Measurements from ENCODE around the gene DPYSL5. TPM values are rescaled to one million over a fixed set of nuclear protein-coding genes. Genes with fewer than 3 reads are reported as not detected.

DPYSL5 gene
- polyA plus RNA-seq, 1 donor from 2014 or later: 111 TPM

GRCh38 chr2:26907416-26907815 is 59.5 kb downstream of the DPYSL5 start:
- no peaks in the 10 kb centered on the region for H3F3A ChIP-seq (ENCODE audit: insufficient read depth, low read length, poor library complexity, severe bottlenecking)
- no peak overlapping the region for H2AFZ ChIP-seq (ENCODE audit: low read depth, low read length)
- no peaks in the 10 kb centered on the region for H3K9me2 ChIP-seq (ENCODE audit: insufficient read depth, low read length)
- H4K20me1 ChIP-seq (ENCODE audit: insufficient read depth): no peaks in the 10 kb centered on the region
- no peak overlapping the region for H3K9ac ChIP-seq (ENCODE audit: low read length)
- H3K27ac ChIP-seq (ENCODE audit: low read length): no peak overlapping the region
- H3K36me3 ChIP-seq (ENCODE audit: insufficient read depth, low read length): peaks cover 8% of the 10 kb centered on the region
- no peak for TF ChIP-seq CTCF (IDR thresholded peaks at IDR 0.05; ENCODE audit: poor library complexity, severe bottlenecking)
- TF ChIP-seq REST (IDR thresholded peaks at IDR 0.05; ENCODE audit: borderline replicate concordance): no peak
- no peak for TF ChIP-seq RAD21 (conservative IDR thresholded peaks at IDR 0.05)
- no peak for TF ChIP-seq EP300 (conservative IDR thresholded peaks at IDR 0.05; ENCODE audit: poor library complexity, severe bottlenecking)
- TF ChIP-seq POLR2AphosphoS5 (IDR thresholded peaks at IDR 0.05): no peak
- no peak for TF ChIP-seq SMC3 (conservative IDR thresholded peaks at IDR 0.05; ENCODE audit: poor library complexity)
- no peak for TF ChIP-seq EZH2 (IDR thresholded peaks at IDR 0.05; ENCODE audit: borderline replicate concordance, insufficient read depth, low read length, poor library complexity, severe bottlenecking)
- TF ChIP-seq TAF1 (IDR thresholded peaks at IDR 0.05; ENCODE audit: low read depth): no peak
- no peak for TF ChIP-seq MXI1 (conservative IDR thresholded peaks at IDR 0.05; ENCODE audit: poor library complexity, severe bottlenecking)
- no peak overlapping the region for H3K4me3 ChIP-seq (ENCODE audit: low read length)
- no peak overlapping the region for H3K4me2 ChIP-seq (ENCODE audit: low read length)
- H3K27me3 ChIP-seq (ENCODE audit: insufficient read depth, low read depth, low read length): no peaks in the 10 kb centered on the region
- peaks cover 34% of the 10 kb centered on the region for H3K79me2 ChIP-seq (replicated peaks; ENCODE audit: insufficient read depth, low read length)
- no peaks in the 10 kb centered on the region for H3K9me3 ChIP-seq (ENCODE audit: low read length)

DNA sequence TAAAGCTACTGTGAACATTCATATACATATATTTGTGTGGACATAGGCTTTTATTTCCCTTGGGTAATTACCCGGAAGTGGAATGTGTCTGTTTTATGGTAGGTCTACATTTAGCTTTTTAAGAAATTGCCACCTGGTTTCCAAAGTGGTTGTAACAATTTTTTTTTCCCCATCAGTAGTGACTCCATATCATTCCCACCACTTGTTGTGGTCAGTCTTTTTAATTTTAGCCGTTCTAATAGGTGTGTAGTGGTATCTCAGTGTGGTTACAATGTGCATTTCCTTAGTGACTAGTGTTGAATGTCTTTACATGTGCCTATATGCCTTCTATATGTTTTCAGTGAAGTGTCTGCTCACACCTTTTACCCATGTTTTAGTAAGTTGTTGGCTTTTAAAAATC is 62.2 kb downstream of the DPYSL5 start:
- peaks cover 8% of the 10 kb centered on the region for H3K36me3 ChIP-seq (ENCODE audit: insufficient read depth, low read length)
- H4K20me1 ChIP-seq (ENCODE audit: insufficient read depth): no peaks in the 10 kb centered on the region
- no peak overlapping the region for H3K9ac ChIP-seq (ENCODE audit: low read length)
- no peak overlapping the region for H3K27ac ChIP-seq (ENCODE audit: low read length)
- H3K9me2 ChIP-seq (ENCODE audit: insufficient read depth, low read length): no peaks in the 10 kb centered on the region
- peaks cover 48% of the 10 kb centered on the region for H3K79me2 ChIP-seq (replicated peaks; ENCODE audit: insufficient read depth, low read length)
- H3F3A ChIP-seq (ENCODE audit: insufficient read depth, low read length, poor library complexity, severe bottlenecking): peaks cover 16% of the 10 kb centered on the region
- H3K9me3 ChIP-seq (ENCODE audit: low read length): no peaks in the 10 kb centered on the region
- H2AFZ ChIP-seq (ENCODE audit: low read depth, low read length): no peak overlapping the region
- TF ChIP-seq SMC3 (conservative IDR thresholded peaks at IDR 0.05; ENCODE audit: poor library complexity) (no peak), EP300 (conservative IDR thresholded peaks at IDR 0.05; ENCODE audit: poor library complexity, severe bottlenecking) (no peak), TAF1 (IDR thresholded peaks at IDR 0.05; ENCODE audit: low read depth) (no peak), EZH2 (IDR thresholded peaks at IDR 0.05; ENCODE audit: borderline replicate concordance, insufficient read depth, low read length, poor library complexity, severe bottlenecking) (no peak), REST (IDR thresholded peaks at IDR 0.05; ENCODE audit: borderline replicate concordance) (no peak), MXI1 (conservative IDR thresholded peaks at IDR 0.05; ENCODE audit: poor library complexity, severe bottlenecking) (no peak), POLR2AphosphoS5 (IDR thresholded peaks at IDR 0.05) (no peak), CTCF (IDR thresholded peaks at IDR 0.05; ENCODE audit: poor library complexity, severe bottlenecking) (no peak), RAD21 (conservative IDR thresholded peaks at IDR 0.05) (no peak)
- H3K27me3 ChIP-seq (ENCODE audit: insufficient read depth, low read depth, low read length): no peaks in the 10 kb centered on the region
- no peak overlapping the region for H3K4me2 ChIP-seq (ENCODE audit: low read length)
- H3K4me3 ChIP-seq (ENCODE audit: low read length): no peak overlapping the region

All from neural cell (in vitro differentiated cells).